ENCODE data around the gene ZNF362.

GRCh38 chr1:33322870-33323585 is 66.7 kb downstream of the ZNF362 start:
- no peak for TF ChIP-seq CTCF (IDR thresholded peaks at IDR 0.05; ENCODE audit: insufficient read depth, low read length)
- no peak for TF ChIP-seq REST (IDR thresholded peaks at IDR 0.05; ENCODE audit: insufficient replicate concordance, low read depth)
- TF ChIP-seq POLR2AphosphoS5 (IDR thresholded peaks at IDR 0.05; ENCODE audit: low read depth), result no peak

Data from HL-60 (cell line).